Forelimb muscle (tissue), 1 donor: Measurements from ENCODE around the gene STN1. TPM values are rescaled to one million over a fixed set of nuclear protein-coding genes. Genes with fewer than 3 reads are reported as not detected.

Experiments
- polyA plus RNA-seq: library from polyadenylated mRNA; unstranded; fragments of 120-200 nt; gene quantifications from one replicate; pipeline ENCODE4 v1.2.1, GENCODE V29; 2013; ENCODE audit not compliant: insufficient read length

Gene STN1
- polyA plus RNA-seq, 1 donor: 21.7 TPM

Other genes with a start within 250 kb of the STN1 start
- gene SH3PXD2A, start 62.6 kb downstream of the STN1 start, polyA plus RNA-seq: 72.7 TPM
- gene SLK, start 49.0 kb upstream of the STN1 start, polyA plus RNA-seq: 26.7 TPM
- gene COL17A1, start 167.7 kb upstream of the STN1 start, polyA plus RNA-seq: 0.23 TPM
- 5.9 TPM for gene SFR1, start 204.0 kb upstream of the STN1 start, polyA plus RNA-seq